ENCODE results near the gene PNMA1. TPM values are rescaled to one million over a fixed set of nuclear protein-coding genes. Genes with fewer than 3 reads are reported as not detected.

Gene PNMA1
- total RNA-seq, 1 experiment from 2014 or later = 72.9 TPM

- DNase-seq (ENCODE audit: extremely low read depth, low read depth) = no peak
Measured at GRCh38 chr14:73739174-73739898, 25.2 kb upstream of the PNMA1 start.

- DNase-seq (ENCODE audit: extremely low read depth, low read depth) = no peak
Measured at GRCh38 chr14:73738518-73739173, 24.5 kb upstream of the PNMA1 start.

- no peak for DNase-seq (ENCODE audit: extremely low read depth, low read depth)
Measured at GRCh38 chr14:73736842-73737241, 22.7 kb upstream of the PNMA1 start.

GRCh38 chr14:73732006-73732405, 17.8 kb upstream of the PNMA1 start:
- no peak for DNase-seq (ENCODE audit: extremely low read depth, low read depth)

GRCh38 chr14:73731111-73731510, 16.9 kb upstream of the PNMA1 start:
- no peak for DNase-seq (ENCODE audit: extremely low read depth, low read depth)

GRCh38 chr14:73729556-73730265, 15.5 kb upstream of the PNMA1 start:
- no peak for DNase-seq (ENCODE audit: extremely low read depth, low read depth)

- DNase-seq (ENCODE audit: extremely low read depth, low read depth) = peak; percentile 87
Measured at GRCh38 chr14:73728717-73729330, 14.6 kb upstream of the PNMA1 start.

GRCh38 chr14:73727166-73727565, 13.0 kb upstream of the PNMA1 start:
- no peak for DNase-seq (ENCODE audit: extremely low read depth, low read depth)

GRCh38 chr14:73726025-73726961, 12.1 kb upstream of the PNMA1 start:
- no peak for DNase-seq (ENCODE audit: extremely low read depth, low read depth)

- no peak for DNase-seq (ENCODE audit: extremely low read depth, low read depth)
Measured at GRCh38 chr14:73725116-73726024, 11.2 kb upstream of the PNMA1 start.

GRCh38 chr14:73724696-73725095, 10.5 kb upstream of the PNMA1 start:
- no peak for DNase-seq (ENCODE audit: extremely low read depth, low read depth)

- DNase-seq (ENCODE audit: extremely low read depth, low read depth) = peak; percentile 98
Measured at GRCh38 chr14:73723797-73724661, 9.8 kb upstream of the PNMA1 start.

GRCh38 chr14:73723406-73723796, 9.2 kb upstream of the PNMA1 start:
- DNase-seq (ENCODE audit: extremely low read depth, low read depth) = peak; percentile 33

- DNase-seq (ENCODE audit: extremely low read depth, low read depth) = no peak
Measured at GRCh38 chr14:73722581-73722980, 8.4 kb upstream of the PNMA1 start.

GRCh38 chr14:73721101-73721821, 7.1 kb upstream of the PNMA1 start:
- no peak for DNase-seq (ENCODE audit: extremely low read depth, low read depth)

- DNase-seq (ENCODE audit: extremely low read depth, low read depth) = no peak
Measured at GRCh38 chr14:73720636-73721035, 6.5 kb upstream of the PNMA1 start.

GRCh38 chr14:73719791-73720190, 5.6 kb upstream of the PNMA1 start:
- no peak for DNase-seq (ENCODE audit: extremely low read depth, low read depth)

- no peak for DNase-seq (ENCODE audit: extremely low read depth, low read depth)
Measured at GRCh38 chr14:73719361-73719760, 5.2 kb upstream of the PNMA1 start.

Data from NCI-H460 (cell line).